ENCODE measurements around the gene ZNF44. TPM values are rescaled to one million over a fixed set of nuclear protein-coding genes. Genes with fewer than 3 reads are reported as not detected.
"Not testable (repeated sequence)": the region's sequence is repeated elsewhere in the genome, so short reads cannot be mapped to it uniquely, and the experiment has no call there.

The ZNF44 gene
- total RNA-seq, result 1 to 10 TPM; 7.5 to 8.9 TPM

DNA sequence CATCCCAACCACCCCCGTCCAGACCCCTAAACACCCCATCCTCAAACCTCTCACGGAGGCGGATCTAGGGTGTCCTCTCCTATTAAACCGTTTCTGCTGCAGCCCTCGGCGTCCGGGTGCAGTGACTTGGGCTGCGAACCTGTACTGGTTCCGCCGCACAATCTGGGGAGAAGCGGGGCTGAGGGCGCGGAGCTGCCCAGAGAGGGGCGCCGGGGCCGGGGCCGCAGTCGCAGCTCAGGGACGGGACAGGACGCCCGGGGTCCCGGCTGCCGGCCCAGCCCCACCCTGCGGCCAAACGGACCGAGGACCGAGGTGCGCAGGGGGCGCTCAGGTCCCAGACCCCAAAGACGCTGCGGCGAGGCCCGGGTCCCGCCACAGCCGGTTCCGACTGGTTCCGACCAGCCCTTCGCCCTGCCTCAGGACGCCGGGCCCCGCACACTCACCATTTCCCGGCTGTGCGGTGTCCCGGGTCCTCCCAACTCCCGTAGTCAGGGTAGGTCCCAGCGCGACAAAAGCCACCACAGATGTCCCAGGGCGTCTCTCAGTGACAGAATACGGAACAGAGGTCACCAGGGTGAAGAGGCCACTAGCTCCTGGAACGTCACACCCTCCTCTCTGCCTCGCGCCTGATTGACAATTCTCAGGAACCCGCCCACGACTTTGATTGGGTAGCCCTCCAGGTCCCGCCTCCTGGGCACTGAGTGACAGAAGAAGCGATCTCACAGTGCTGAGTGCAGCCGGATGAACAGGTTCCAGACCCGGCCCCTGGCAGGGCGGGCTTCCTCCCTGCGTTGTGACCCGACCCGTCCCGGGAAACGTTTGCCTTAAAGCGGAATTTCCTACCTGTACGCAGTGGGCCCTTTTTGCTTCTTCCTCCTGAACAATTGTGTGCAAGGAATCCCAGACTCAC lies at the start of gene ZNF44:
Gene ZNF44, minus strand, starts transcription at position 635 of the 910 bp plus-strand sequence. Its CDS starts 189 bp downstream, at position 446.
- Mint-ChIP-seq H3K36me3 (peaks cover 15% of the 10 kb centered on the region), H3K27ac (peak within 1 kb of the TSS; percentile 98), H3K27me3 (no peaks in the 10 kb centered on the region), H3K4me3 (peak within 1 kb of the TSS; percentile 98), H3K9me3 (no peaks in the 10 kb centered on the region), H3K4me1 (ENCODE audit: low read depth) (peaks cover 27% of the 10 kb centered on the region)
- peak; percentile 99 for DNase-seq
- CTCF ChIA-PET, result interaction anchor here (0.6 to 1.0 kb wide), 3 partner anchors 70 to 817 kb away, joined by 3 read pairs; no protein-coding TSS in a partner anchor
- intact Hi-C loops (cut with micrococcal nuclease), result loop anchor here (1.0 to 10.0 kb wide), 5 partner anchors 37 to 307 kb away; partner anchors contain the start of gene ZNF564
- POLR2A ChIA-PET, result interaction anchor here (0.6 to 1.4 kb wide), 3 partner anchors 39 to 256 kb away, joined by 3 to 12 read pairs (median 3); partner anchors contain the start of gene ZNF563

DNA sequence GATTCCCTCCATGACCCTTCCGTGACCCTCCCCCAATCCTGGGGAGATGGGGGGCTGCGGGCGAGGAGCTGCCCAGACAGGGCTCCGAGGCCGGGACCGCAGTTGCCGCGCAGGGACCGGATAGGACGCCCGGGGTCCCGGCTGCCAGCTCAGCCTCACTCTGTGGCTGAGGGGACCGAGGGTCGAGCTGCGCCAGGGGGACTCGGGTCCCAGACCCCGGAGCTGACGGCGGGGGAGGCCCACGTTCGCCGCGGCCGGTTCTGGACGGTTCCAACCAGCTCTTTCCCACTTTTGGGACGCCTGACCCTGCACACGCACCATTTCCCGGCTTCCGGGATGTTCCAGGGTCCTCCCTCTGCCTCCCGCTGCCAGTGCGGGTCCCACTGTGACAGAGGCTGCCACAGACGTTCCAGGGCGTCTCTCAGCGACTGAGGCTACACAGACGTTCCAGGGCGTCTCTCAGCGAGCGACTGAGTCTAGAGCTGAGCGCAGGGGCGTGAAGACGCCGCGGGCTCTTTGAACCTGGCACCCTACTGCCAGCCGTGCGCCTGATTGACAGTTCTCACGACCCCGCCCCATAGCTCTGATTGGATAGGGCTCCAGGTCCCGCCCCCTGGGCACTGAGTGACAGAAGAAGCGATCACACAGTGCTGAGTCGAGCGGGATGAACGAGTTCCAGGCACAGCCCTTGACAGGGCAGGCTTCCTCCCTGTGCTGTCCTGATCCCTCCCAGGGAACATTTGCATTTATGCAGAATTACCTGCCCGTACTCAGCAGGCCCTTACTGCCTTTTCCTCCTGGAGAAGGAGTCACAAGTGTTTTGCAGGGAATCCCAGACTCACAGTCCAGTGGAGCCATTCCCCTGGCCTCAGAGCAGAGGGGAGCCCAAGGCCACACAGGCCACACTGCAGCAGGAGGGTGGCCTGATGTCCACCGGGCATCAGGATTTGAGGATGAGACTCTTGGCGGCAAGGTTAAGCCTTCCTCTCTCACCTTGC lies 38.8 kb upstream of the ZNF44 start, which contains the start of gene ZNF563:
Gene ZNF563, minus strand, starts transcription at position 472 of the 998 bp plus-strand sequence. Its CDS starts 151 bp downstream, at position 321.
- ChIA-PET POLR2A (interaction anchor here (1.0 to 2.1 kb wide), 9 partner anchors 32 to 274 kb away, joined by 3 to 19 read pairs (median 8); partner anchors contain the start of genes ZNF136, ZNF44, ZNF442 and ZNF443), CTCF (interaction anchor here (0.6 to 2.5 kb wide), 7 partner anchors 9 to 898 kb away, joined by 3 to 11 read pairs (median 4); partner anchors contain the start of genes PRKCSH and ZNF442)
- H3K4me3 Mint-ChIP-seq, result peak within 1 kb of the TSS; percentile 98
- no peaks in the 10 kb centered on the region for H3K27me3 Mint-ChIP-seq
- peak within 1 kb of the TSS; percentile 97 for H3K27ac Mint-ChIP-seq
- H3K9me3 Mint-ChIP-seq, result no peaks in the 10 kb centered on the region
- intact Hi-C loops (cut with micrococcal nuclease), result loop anchor here (2.0 to 10.0 kb wide), 3 partner anchors 161 to 444 kb away; partner anchors contain the start of genes HOOK2 and ZNF136
- peaks cover 35% of the 10 kb centered on the region for H3K4me1 Mint-ChIP-seq (ENCODE audit: low read depth)
- H3K36me3 Mint-ChIP-seq, result peaks cover 8% of the 10 kb centered on the region
- peak; percentile 100 for DNase-seq

DNA sequence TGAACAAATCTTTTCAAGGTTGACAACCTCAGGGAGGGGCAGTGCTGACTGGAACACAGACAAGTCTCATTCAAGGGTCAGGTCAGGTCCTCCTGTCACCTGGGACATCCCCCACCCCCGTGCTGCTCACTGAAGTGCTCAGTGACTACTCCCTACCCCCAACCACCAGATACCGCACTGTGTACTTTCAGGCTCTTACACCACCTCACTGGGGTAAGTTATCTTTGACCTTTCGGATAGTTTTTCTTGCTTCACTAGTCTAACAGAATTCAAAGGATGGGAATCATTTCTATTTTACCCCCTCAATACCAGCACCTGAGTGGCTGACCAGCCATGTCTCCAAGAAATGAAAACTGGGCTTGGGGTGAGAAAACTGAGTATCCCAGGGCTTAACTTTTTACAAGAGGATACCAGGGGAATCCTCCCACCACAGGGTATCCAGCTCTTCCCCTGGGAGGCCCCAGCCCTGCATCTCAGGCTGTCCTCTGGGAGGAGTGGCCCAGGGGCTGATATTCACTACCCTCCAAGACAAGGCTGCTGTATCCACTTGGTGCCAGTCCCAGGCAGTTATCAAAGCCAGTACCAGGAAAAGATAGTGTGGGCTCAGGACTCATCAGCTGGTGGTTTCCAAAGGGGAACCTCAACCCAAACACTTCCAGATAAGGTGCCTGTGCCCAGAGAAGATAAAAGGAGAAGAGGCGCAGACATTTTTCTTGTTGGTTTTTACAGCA lies 36.7 kb upstream of the ZNF44 start:
- CTCF ChIA-PET, result interaction anchor here (0.8 to 2.5 kb wide), 2 partner anchors 34 to 452 kb away, joined by 3 to 11 read pairs; partner anchors contain the start of gene ZNF442
- peak; percentile 94 for DNase-seq
- H3K27ac Mint-ChIP-seq, result peak overlapping the region; percentile 97
- no peaks in the 10 kb centered on the region for H3K27me3 Mint-ChIP-seq
- peaks cover 8% of the 10 kb centered on the region for H3K36me3 Mint-ChIP-seq
- POLR2A ChIA-PET, result interaction anchor here (1.0 kb wide), 1 partner anchor 175 kb away, joined by 3 read pairs; the partner anchor contains the start of gene ZNF625
- peaks cover 35% of the 10 kb centered on the region for H3K4me1 Mint-ChIP-seq (ENCODE audit: low read depth)
- H3K4me3 Mint-ChIP-seq, result peak overlapping the region; percentile 98
- no peaks in the 10 kb centered on the region for H3K9me3 Mint-ChIP-seq
- intact Hi-C loops (cut with micrococcal nuclease), result loop anchor here (1.0 to 10.0 kb wide), 6 partner anchors 34 to 446 kb away; partner anchors contain the start of genes HOOK2, ZNF44, ZNF442 and ZNF799

DNA sequence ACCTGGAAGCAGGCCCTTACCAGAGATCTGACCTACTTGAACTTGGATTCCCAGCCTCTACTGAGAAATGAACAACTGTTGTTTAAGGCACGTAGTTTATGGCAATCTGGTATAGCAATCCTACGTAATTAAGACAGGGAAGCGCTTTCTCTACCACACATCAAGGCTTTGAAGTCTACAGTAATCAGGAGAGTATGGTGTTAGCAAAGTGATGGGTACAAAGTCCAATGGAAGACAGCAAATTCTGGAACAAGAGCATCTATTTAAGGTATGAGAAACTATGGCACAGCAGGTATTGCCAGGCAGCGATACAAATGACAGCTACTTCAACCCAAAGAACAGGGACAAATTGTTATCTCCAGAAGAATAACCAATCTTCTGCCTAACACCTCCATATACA lies 35.7 kb upstream of the ZNF44 start:
- Mint-ChIP-seq H3K27me3 (no peaks in the 10 kb centered on the region), H3K4me3 (no peak overlapping the region), H3K27ac (peak overlapping the region; percentile 97), H3K4me1 (ENCODE audit: low read depth) (peaks cover 40% of the 10 kb centered on the region), H3K9me3 (no peaks in the 10 kb centered on the region), H3K36me3 (peaks cover 12% of the 10 kb centered on the region)
- CTCF ChIA-PET, result no interaction called here
- POLR2A ChIA-PET, result interaction anchor here (1.0 kb wide), 1 partner anchor 174 kb away, joined by 3 read pairs; the partner anchor contains the start of gene ZNF625
- no peak for DNase-seq
- intact Hi-C loops (cut with micrococcal nuclease), result loop anchor here (2.0 to 10.0 kb wide), 3 partner anchors 70 to 447 kb away; partner anchors contain the start of genes HOOK2 and ZNF799

DNA sequence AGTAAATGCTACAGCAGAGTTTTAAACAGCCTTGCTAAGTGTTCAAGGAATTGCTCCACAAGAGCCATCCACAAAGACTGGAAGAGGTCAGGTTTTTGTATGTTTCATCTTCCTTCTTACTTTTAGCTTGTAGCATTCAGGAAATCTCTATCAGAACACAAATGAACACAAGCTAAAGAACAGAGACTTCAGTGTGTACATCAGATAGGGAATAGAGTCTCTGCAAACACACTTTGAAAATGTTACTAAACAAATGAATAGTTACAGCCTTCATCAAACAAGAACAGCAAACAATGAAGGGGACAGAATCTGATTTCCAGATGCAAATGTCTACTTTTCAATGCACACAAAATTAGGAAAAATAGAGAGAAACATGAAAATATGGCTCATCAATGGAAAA lies 31.0 kb upstream of the ZNF44 start:
- H3K27ac Mint-ChIP-seq, result no peak overlapping the region

DNA sequence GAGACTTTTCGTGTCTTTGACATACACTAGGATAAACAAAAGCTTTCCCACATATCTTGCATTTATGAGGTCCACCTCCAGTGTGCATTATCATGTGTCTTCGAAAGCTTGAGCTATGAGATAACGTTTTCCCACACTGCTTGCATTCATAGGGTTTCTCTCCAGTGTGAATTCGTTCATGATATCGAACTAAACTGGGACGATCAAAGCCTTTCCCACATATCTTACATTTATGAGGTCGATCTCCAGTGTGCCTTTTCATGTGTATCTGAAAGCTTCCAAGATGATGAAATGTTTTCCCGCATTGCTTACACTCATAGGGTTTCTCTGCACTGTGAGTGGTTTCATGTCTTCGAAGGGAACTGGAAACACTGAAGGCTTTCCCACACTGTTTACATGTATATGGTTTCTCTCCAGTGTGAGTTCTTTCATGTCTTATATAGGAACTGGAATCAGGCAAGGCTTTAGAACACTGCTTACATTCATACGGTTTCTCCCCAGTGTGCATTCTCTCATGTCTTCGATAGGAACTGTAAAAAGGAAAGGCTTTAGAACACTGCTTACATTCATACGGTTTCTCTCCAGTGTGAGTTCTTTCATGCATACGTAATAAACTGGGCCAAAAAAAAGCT lies 24.2 kb upstream of the ZNF44 start:
- intact Hi-C loops (cut with micrococcal nuclease), result no loop called here
- Mint-ChIP-seq H3K36me3 (peaks cover 66% of the 10 kb centered on the region), H3K4me3 (no peak overlapping the region), H3K27me3 (no peaks in the 10 kb centered on the region), H3K27ac (no peak overlapping the region), H3K4me1 (ENCODE audit: low read depth) (no peaks in the 10 kb centered on the region), H3K9me3 (peaks cover 49% of the 10 kb centered on the region)
- DNase-seq, result no peak
- POLR2A ChIA-PET, result no interaction called here
- CTCF ChIA-PET, result no interaction called here

More for the DNA sequence above, 31.0 kb upstream of the ZNF44 start:
- H3K4me1 Mint-ChIP-seq (ENCODE audit: low read depth), result peaks cover 16% of the 10 kb centered on the region
- no peaks in the 10 kb centered on the region for H3K27me3 Mint-ChIP-seq
- DNase-seq, result no peak
- CTCF ChIA-PET, result no interaction called here
- H3K9me3 Mint-ChIP-seq, result peaks cover 15% of the 10 kb centered on the region
- H3K36me3 Mint-ChIP-seq, result peaks cover 35% of the 10 kb centered on the region
- H3K4me3 Mint-ChIP-seq, result no peak overlapping the region
- intact Hi-C loops (cut with micrococcal nuclease), result no loop called here
- POLR2A ChIA-PET, result no interaction called here

DNA sequence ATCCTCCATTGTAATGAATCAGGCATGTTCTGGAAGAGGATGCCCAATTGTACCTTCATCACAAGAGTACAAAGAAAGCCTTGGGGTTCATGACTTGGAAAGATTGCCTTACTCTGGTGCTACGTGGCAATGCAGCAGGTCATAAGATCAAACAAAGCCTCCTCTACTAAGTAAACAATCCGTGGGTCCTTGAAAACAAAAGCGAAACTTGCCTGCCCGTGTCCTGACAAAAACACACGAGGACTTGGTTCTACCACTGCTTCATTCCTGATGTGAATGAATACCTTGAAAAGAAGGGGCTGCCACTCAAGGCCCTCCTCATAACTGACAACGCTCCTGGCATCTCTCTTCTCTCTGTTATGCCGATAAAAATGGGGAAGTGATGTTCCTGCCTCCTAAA lies 19.9 kb upstream of the ZNF44 start:
- ChIA-PET CTCF (no interaction called here), POLR2A (interaction anchor here (0.8 kb wide), 1 partner anchor 108 kb away, joined by 5 read pairs; no protein-coding TSS in a partner anchor)
- H3K27me3 Mint-ChIP-seq, result no peaks in the 10 kb centered on the region
- no peaks in the 10 kb centered on the region for H3K4me1 Mint-ChIP-seq (ENCODE audit: low read depth)
- no peak overlapping the region for H3K27ac Mint-ChIP-seq
- H3K36me3 Mint-ChIP-seq, result peaks cover 38% of the 10 kb centered on the region
- peaks cover 30% of the 10 kb centered on the region for H3K9me3 Mint-ChIP-seq
- DNase-seq, result no peak
- no peak overlapping the region for H3K4me3 Mint-ChIP-seq
- intact Hi-C loops (cut with micrococcal nuclease), result no loop called here

DNA sequence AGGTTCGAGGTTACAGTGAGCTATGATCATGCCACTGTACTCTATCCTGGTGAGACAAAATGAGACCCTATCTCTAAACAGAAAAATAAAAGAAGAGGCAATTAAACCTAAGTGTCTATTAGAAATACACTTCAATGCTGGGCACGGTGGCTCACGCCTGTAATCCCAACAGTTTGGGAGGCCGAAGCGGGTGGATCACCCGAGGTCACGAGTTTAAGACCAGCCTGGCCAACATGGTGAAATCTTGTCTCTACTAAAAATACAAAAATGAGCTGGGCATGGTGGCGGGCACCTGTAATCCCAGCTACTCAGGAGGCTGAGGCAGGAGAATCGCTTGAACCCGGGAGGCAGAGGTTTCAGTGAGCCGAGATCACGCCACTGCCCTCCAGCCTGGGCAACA lies 14.2 kb upstream of the ZNF44 start:
- H3K36me3 Mint-ChIP-seq, POLR2A ChIA-PET, CTCF ChIA-PET: not testable (repeated sequence)

DNA sequence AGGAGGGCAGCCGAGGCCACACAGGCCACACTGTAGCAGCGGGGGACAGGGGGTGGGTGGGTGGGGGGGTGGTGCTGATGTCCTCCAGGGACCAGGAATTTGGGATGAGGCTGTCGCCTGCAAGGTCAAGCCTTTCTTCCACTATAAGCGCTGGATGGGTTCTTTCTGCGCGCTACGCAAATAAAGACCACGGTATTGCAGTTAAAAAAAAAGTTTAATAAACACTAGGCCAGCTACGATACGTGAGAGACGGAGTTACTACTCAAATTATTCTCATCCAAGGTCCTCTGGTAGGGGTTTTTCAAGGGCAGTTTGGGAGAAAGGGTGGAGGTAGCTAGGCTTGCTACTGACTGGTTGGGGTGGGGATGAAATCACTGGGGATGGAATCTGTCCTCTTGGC lies 508 bp upstream of the ZNF44 start:
- Mint-ChIP-seq H3K4me3 (peak overlapping the region; percentile 97), H3K36me3 (peaks cover 15% of the 10 kb centered on the region), H3K27me3 (no peaks in the 10 kb centered on the region), H3K9me3 (no peaks in the 10 kb centered on the region), H3K4me1 (ENCODE audit: low read depth) (peaks cover 22% of the 10 kb centered on the region), H3K27ac (peak overlapping the region; percentile 96)
- intact Hi-C loops (cut with micrococcal nuclease), result loop anchor here (10.0 kb wide), 1 partner anchor 200 kb away; no protein-coding TSS in a partner anchor
- POLR2A ChIA-PET, result interaction anchor here (0.6 to 1.4 kb wide), 3 partner anchors 38 to 858 kb away, joined by 3 to 12 read pairs (median 3); partner anchors contain the start of gene ZNF563
- no peak for DNase-seq
- CTCF ChIA-PET, result interaction anchor here (0.9 to 1.0 kb wide), 2 partner anchors 69 to 204 kb away, joined by 3 read pairs; no protein-coding TSS in a partner anchor

More for the DNA sequence above, 14.2 kb upstream of the ZNF44 start:
- H3K27me3 Mint-ChIP-seq; H3K27ac Mint-ChIP-seq; DNase-seq; H3K4me3 Mint-ChIP-seq; H3K4me1 Mint-ChIP-seq (ENCODE audit: low read depth); H3K9me3 Mint-ChIP-seq; intact Hi-C loops (cut with micrococcal nuclease): not testable (repeated sequence)

DNA sequence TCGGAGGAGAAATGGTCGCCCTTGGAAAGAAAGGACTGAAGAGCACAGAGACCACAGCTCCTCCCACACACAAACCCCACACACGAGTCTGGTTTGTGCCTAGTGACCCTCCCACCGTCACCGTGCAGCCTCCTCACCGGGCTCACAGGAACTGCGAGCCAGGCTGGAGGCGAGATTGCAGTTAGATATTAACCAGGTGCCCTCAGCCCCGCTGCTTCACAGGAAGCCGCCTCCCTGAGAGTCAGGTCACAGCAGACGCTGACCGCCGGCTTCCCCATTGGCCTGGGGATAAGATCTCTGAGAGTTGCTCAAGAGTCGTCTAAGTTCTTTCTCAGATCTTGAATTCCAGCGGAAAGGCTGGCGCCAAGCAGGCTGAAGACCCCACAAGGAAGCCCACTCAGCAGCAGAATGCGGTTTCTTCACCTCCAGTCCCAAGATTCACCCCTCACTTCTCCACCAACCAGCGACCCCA lies 870 bp downstream of the ZNF44 start:
- POLR2A ChIA-PET, result interaction anchor here (0.7 to 1.4 kb wide), 2 partner anchors 40 kb away, joined by 6 to 12 read pairs; partner anchors contain the start of gene ZNF563
- peaks cover 34% of the 10 kb centered on the region for H3K4me1 Mint-ChIP-seq (ENCODE audit: low read depth)
- intact Hi-C loops (cut with micrococcal nuclease), result loop anchor here (1.0 to 10.0 kb wide), 6 partner anchors 37 to 307 kb away; partner anchors contain the start of gene ZNF564
- peak overlapping the region; percentile 98 for H3K27ac Mint-ChIP-seq
- CTCF ChIA-PET, result interaction anchor here (0.6 kb wide), 1 partner anchor 818 kb away, joined by 3 read pairs; no protein-coding TSS in a partner anchor
- no peaks in the 10 kb centered on the region for H3K9me3 Mint-ChIP-seq
- peak; percentile 80 for DNase-seq
- peak overlapping the region; percentile 98 for H3K4me3 Mint-ChIP-seq
- peaks cover 15% of the 10 kb centered on the region for H3K36me3 Mint-ChIP-seq
- no peaks in the 10 kb centered on the region for H3K27me3 Mint-ChIP-seq
